Upper lobe of left lung (tissue), 6 donors: ENCODE data around the gene PIK3C2A. TPM values are rescaled to one million over a fixed set of nuclear protein-coding genes. Genes with fewer than 3 reads are reported as not detected.
"Not testable (repeated sequence)": the region's sequence is repeated elsewhere in the genome, so short reads cannot be mapped to it uniquely, and the experiment has no call there.

Experiments
- ATAC-seq, 2 donors: fragments of 200-7000 bp; cut with Tn5 transposase; one replicate each; pipeline ENCODE4 v1.9.1; 2022; ENCODE audit warnings: mild to moderate bottlenecking in 2 of 2, moderate library complexity in 2 of 2; ENCODE audit not compliant: low FRiP score in 2 of 2
- DNase-seq, 2 donors: peaks; one replicate each; pipeline ENCODE4 v3.0.0-alpha.2; 2019 to 2020
- H3K27ac ChIP-seq, 4 donors: fragments of 200-600 bp; sonication (generic); one replicate each; pipeline ENCODE4 v1.5.1; 2016 to 2019
- H3K27me3 ChIP-seq, 4 donors: fragments of 200-600 bp; sonication (generic); one replicate each; pipeline ENCODE4 v1.5.1; 2017 to 2019
- H3K36me3 ChIP-seq, 4 donors: fragments of 200-600 bp; sonication (generic); one replicate each; pipeline ENCODE4 v1.5.1; 2016 to 2019
- H3K4me1 ChIP-seq, 4 donors: fragments of 200-600 bp; sonication (generic); one replicate each; pipeline ENCODE4 v1.5.1; 2018 to 2019
- H3K4me3 ChIP-seq, 4 donors: fragments of 200-600 bp; sonication (generic); one replicate each; pipeline ENCODE4 v1.5.1; 2017 to 2019; ENCODE audit warnings: mild to moderate bottlenecking in 2 of 4, moderate library complexity in 1 of 4
- H3K9me3 ChIP-seq, 4 donors: fragments of 200-600 bp; sonication (generic); one replicate each; pipeline ENCODE4 v1.5.1; 2018 to 2019
- EP300 ChIP-seq, 4 donors: sonication (generic); formaldehyde crosslinking; IDR thresholded peaks; one replicate each; pipeline ENCODE4 v1.5.1; 2017; ENCODE audit warnings: antibody characterized with exemption in 4 of 4, control low read depth in 2 of 4
- POLR2A ChIP-seq, 4 donors: fragments of 450-650 bp; IDR thresholded peaks; one replicate each; pipeline ENCODE4 v1.5.1; 2016 to 2017; ENCODE audit warnings: antibody characterized with exemption in 4 of 4, mild to moderate bottlenecking in 2 of 4
- POLR2AphosphoS5 ChIP-seq, 2 donors: sonication (generic); formaldehyde crosslinking; IDR thresholded peaks; one replicate each; pipeline ENCODE4 v1.5.1; 2017; ENCODE audit warnings: antibody characterized with exemption in 2 of 2
- WGBS, 2 donors: methylation state at CpG; one replicate each; pipeline ENCODE4 v1.1.5; 2017 to 2018; 5-methylcytosine and 5-hydroxymethylcytosine counted together
- total RNA-seq, 6 donors: library from RNA; depleted of rRNA in 4 of 6; stranded (reverse); fragments of >200 nt in 4 of 6; gene quantifications; one replicate each; pipeline versions ENCODE4 v1.1.0 to v1.2.1, GENCODE V29; 2016 to 2021
- TF ChIP-seq, protein P1 (sequence below), 6 experiments: fragments of 450-650 bp in 4 of 6; fragments of 200-600 bp in 2 of 6; sonication (generic) in 2 of 6; IDR thresholded peaks; one replicate each; pipeline ENCODE4 v1.5.1; 2016 to 2019; ENCODE audit warnings: antibody characterized with exemption in 6 of 6
- donor health status: DM: no; HTN: no; CAD: no; lungs with moderate emphysema.
- donor health status: DM: no; HTN: yes; CAD: no; lungs with severe emphysema.

The PIK3C2A gene
- total RNA-seq, 6 donors from 2014 or later: 41.0 to 90.2 (median 72.9) TPM

DNA sequence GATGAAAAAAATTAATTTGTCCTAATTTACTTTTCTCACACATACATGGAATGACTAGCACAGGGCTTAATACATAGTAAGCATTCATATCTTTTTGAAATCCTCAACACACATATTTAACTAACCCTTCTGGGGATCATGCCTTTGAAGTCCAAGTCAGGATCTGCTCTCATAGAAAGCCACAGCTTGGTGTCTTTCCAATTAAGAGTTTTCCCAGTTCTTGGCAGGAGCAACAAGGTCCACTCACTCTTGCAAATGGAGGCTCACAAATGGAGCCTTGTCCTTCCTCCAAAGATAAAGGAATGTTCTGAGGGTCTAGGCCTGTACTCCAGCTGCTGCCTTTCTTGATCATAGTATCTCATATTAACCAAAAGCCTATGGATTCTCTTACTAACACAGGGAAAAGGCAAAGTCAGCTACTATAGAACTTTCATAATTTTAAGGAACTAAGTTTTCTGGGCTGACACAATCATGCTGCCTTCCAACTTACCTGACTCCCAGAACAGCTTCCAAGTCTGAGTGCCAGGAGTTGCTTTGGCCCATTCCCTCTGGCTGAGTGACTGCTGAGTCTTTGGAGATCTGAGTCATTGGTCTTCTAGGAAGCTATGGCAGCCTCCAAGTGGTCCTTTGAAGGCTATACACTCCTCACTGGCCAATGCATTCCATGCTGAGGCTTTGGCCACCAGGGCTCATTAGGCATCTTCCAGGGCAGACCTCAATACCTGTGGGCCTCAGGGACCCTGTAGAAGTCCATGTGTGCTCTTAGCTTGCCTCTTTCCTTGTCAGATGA lies 43.0 kb upstream of the PIK3C2A start:
- no peaks in the 10 kb centered on the region for H3K4me1 ChIP-seq
- no peak overlapping the region for H3K4me3 ChIP-seq
- DNase-seq (no peak), ATAC-seq (no peak)
- no peaks in the 10 kb centered on the region for H3K36me3 ChIP-seq
- no peak for TF ChIP-seq EP300 (IDR thresholded peaks at IDR 0.05)
- TF ChIP-seq POLR2AphosphoS5 (IDR thresholded peaks at IDR 0.05): no peak
- TF ChIP-seq POLR2A (IDR thresholded peaks at IDR 0.05): no peak
- TF ChIP-seq, protein P1, sequence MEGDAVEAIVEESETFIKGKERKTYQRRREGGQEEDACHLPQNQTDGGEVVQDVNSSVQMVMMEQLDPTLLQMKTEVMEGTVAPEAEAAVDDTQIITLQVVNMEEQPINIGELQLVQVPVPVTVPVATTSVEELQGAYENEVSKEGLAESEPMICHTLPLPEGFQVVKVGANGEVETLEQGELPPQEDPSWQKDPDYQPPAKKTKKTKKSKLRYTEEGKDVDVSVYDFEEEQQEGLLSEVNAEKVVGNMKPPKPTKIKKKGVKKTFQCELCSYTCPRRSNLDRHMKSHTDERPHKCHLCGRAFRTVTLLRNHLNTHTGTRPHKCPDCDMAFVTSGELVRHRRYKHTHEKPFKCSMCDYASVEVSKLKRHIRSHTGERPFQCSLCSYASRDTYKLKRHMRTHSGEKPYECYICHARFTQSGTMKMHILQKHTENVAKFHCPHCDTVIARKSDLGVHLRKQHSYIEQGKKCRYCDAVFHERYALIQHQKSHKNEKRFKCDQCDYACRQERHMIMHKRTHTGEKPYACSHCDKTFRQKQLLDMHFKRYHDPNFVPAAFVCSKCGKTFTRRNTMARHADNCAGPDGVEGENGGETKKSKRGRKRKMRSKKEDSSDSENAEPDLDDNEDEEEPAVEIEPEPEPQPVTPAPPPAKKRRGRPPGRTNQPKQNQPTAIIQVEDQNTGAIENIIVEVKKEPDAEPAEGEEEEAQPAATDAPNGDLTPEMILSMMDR (IDR thresholded peaks at IDR 0.05): no peak
- H3K9me3 ChIP-seq: no peaks in the 10 kb centered on the region
- no peak overlapping the region for H3K27ac ChIP-seq
- H3K27me3 ChIP-seq: no peaks in the 10 kb centered on the region

DNA sequence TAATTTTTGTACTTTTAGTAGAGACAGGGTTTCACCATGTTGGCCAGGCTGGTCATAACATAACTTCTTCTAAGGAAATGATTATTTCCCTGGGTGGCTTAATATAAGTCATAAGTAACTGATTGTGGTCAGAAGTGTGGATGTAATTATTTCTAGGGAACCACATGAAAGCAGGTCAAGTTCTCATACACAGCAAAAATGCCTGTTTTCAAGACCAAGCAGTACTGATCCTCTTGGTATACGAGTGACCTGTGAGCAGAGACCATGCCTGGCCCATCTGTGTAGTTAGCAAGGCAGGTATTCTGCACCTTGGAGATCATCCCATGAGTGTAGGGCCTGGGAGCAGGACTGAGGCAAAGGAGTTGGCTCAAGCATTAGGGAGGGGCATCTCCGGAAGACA lies 36.3 kb upstream of the PIK3C2A start:
- H3K27me3 ChIP-seq: no peaks in the 10 kb centered on the region
- no peak for TF ChIP-seq POLR2AphosphoS5 (IDR thresholded peaks at IDR 0.05)
- TF ChIP-seq, protein P1 (IDR thresholded peaks at IDR 0.05): no peak
- no peak for TF ChIP-seq EP300 (IDR thresholded peaks at IDR 0.05)
- no peak for TF ChIP-seq POLR2A (IDR thresholded peaks at IDR 0.05)
- H3K27ac ChIP-seq: no peak overlapping the region
- H3K4me3 ChIP-seq: no peak overlapping the region
- no peaks in the 10 kb centered on the region for H3K36me3 ChIP-seq
- ATAC-seq (no peak), DNase-seq (no peak)
- H3K9me3 ChIP-seq: no peaks in the 10 kb centered on the region
- 71 to 77% methylated on average over 2 of the region's 2 CpGs for WGBS, 2 donors
- H3K4me1 ChIP-seq: no peaks in the 10 kb centered on the region

DNA sequence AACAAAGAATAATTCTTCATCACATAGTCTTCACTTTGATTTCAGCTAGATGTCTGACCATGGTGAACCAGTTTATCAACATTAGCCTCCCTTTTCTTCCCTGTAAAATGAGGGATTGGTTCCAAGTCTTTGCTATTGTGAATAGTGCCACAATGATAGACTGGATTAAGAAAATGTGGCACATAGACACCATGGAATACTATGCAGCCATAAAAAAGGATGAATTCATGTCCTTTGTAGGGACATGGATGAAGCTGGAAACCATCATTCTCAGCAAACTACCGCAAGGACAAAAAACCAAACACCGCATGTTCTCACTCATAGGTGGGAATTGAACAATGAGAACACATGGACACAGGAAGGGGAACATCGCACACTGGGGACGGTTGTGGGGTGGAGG lies 35.2 kb upstream of the PIK3C2A start:
- not testable (repeated sequence) for H3K36me3 ChIP-seq, H3K27ac ChIP-seq, DNase-seq, H3K4me1 ChIP-seq, H3K4me3 ChIP-seq, H3K27me3 ChIP-seq, ATAC-seq, H3K9me3 ChIP-seq
- WGBS, 2 donors: 96 to 97% methylated on average over 4 of the region's 4 CpGs

DNA sequence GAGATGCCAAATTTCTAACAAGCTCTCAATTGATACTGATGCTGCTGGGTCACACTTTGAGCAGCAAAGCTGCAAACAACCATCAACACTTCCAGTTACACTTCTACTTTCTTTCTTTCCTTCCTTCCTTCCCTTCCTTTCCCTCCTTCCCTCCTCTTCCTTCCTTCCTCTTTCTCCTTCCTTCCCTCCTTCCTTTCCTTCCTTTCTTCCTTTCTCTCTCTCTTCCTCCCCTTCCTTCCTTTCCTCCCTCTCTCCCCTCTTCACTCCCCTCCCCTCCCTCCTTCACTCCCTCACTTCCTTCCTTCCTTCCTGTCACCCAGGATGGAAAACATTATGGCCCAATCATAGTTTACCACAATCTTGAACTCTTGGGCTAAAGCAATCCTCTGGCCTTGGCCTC lies 33.0 kb upstream of the PIK3C2A start:
- Histone ChIP-seq H3K4me3 (no peak overlapping the region), H3K27ac (no peak overlapping the region), H3K36me3 (no peaks in the 10 kb centered on the region), H3K4me1 (no peaks in the 10 kb centered on the region), H3K27me3 (no peaks in the 10 kb centered on the region), H3K9me3 (no peaks in the 10 kb centered on the region)
- ATAC-seq: no peak
- TF ChIP-seq EP300 (IDR thresholded peaks at IDR 0.05): no peak
- no peak for TF ChIP-seq POLR2A (IDR thresholded peaks at IDR 0.05)
- no peak for TF ChIP-seq POLR2AphosphoS5 (IDR thresholded peaks at IDR 0.05)
- TF ChIP-seq, protein P1 (IDR thresholded peaks at IDR 0.05): no peak
- no peak for DNase-seq

DNA sequence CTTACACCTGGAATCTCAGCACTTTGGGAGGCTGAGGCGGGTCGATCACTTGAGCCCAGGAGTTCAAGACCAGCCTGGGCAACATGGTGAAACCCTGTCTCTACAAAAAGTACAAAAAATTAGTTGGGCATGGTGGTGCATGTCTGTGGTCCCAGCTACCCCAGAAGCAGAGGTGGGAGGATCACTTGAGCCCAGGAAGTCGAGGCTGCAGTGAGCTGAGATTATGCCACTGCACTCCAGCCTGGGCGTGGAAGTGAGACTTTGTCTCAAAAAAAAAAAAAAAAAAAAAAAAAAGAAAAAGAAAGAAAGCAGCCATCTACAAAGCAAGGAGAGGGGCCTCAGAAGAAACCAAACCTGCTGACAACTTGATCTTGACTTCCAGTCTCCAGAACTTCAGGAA lies 32.1 kb upstream of the PIK3C2A start:
- not testable (repeated sequence) for H3K9me3 ChIP-seq, DNase-seq, H3K4me1 ChIP-seq, ATAC-seq, H3K4me3 ChIP-seq, H3K27me3 ChIP-seq, H3K27ac ChIP-seq, H3K36me3 ChIP-seq
- WGBS, 2 donors: 86 to 94% methylated on average over 4 of the region's 4 CpGs

DNA sequence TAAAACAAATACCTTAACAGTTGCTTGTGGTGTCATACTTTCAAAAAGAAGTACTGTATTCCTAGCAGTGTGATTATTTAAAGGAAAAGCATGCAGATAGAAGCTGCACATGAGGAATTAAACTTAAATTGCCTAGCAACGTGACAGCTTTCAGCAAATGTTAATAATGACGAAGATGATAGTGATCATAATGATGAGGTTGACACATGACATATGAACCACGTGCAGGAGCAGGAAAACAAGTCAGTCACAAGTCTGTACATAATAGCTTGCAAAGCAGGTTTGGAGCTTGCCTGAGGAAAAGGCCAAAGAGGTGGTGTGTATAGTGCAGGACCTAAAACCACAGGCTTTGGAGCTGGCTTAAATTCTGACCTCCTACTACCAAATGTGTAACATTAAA lies 30.6 kb upstream of the PIK3C2A start:
- no peak overlapping the region for H3K4me3 ChIP-seq
- H3K27me3 ChIP-seq: no peaks in the 10 kb centered on the region
- WGBS, 2 donors: 42 to 64% methylated on average over 3 of the region's 3 CpGs
- TF ChIP-seq POLR2AphosphoS5 (IDR thresholded peaks at IDR 0.05) (no peak), EP300 (IDR thresholded peaks at IDR 0.05) (no peak), POLR2A (IDR thresholded peaks at IDR 0.05) (no peak)
- TF ChIP-seq, protein P1 (IDR thresholded peaks at IDR 0.05): no peak
- DNase-seq (no peak), ATAC-seq (no peak)
- no peaks in the 10 kb centered on the region for H3K9me3 ChIP-seq
- no peaks in the 10 kb centered on the region for H3K36me3 ChIP-seq
- H3K4me1 ChIP-seq: no peaks in the 10 kb centered on the region
- H3K27ac ChIP-seq: no peak overlapping the region
